Activated gamma-delta T cell treated with anti-CD3 and anti-CD28 coated beads, Interleukin-2, amount 50 U/mL, for 16 hours (primary cell): ENCODE results near the gene UBASH3A.

Experiments
- DNase-seq: peaks from one replicate; pipeline ENCODE4 v3.0.0-alpha.2; 2020; ENCODE audit warnings: low read depth

The UBASH3A gene, protein sequence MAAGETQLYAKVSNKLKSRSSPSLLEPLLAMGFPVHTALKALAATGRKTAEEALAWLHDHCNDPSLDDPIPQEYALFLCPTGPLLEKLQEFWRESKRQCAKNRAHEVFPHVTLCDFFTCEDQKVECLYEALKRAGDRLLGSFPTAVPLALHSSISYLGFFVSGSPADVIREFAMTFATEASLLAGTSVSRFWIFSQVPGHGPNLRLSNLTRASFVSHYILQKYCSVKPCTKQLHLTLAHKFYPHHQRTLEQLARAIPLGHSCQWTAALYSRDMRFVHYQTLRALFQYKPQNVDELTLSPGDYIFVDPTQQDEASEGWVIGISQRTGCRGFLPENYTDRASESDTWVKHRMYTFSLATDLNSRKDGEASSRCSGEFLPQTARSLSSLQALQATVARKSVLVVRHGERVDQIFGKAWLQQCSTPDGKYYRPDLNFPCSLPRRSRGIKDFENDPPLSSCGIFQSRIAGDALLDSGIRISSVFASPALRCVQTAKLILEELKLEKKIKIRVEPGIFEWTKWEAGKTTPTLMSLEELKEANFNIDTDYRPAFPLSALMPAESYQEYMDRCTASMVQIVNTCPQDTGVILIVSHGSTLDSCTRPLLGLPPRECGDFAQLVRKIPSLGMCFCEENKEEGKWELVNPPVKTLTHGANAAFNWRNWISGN

GRCh38 chr21:42403611-42404231 lies at the start of gene UBASH3A:
Gene UBASH3A (plus strand): TSS chr21:42403902. CDS start chr21:42403946, 44 bp downstream.
- DNase-seq = no peak

DNA sequence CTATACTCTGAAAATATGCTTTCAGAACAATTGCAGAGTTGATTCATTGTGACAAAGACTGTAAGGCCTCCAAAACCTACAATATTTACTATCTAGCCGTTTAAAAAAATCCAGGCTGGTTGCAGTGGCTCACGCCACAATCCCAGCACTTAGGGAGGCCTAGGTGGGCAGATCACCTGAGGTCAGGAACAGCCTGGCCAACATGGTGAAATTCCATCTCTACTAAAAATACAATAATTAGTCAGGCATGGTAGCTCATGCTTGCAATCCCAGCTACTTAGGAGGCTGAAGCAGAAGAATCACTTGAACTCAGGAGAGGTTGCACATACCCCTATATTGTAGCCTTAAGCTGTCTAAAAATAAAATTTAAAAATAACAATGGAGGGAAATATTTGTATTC lies 47.7 kb upstream of the UBASH3A start:
- DNase-seq = no peak

DNA sequence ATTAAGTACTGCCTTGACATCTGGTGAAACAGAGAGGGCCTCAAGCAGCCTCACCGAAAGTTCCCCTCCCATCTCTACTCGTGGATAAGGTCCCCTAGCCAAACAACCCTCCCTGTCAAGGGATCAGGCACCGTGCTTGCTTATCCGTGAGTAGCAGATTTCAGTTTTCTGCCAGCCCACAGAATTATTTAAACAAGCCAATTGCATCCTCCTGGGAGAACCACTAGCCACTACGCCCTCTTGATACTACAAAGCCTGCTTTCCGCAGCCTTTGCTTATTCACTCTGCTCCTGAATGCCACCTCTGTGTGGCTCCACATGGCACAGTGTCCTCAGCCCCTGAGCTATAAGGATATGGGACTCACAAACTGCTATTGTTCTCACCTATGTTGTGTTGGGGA lies 47.1 kb upstream of the UBASH3A start:
- DNase-seq = no peak

GRCh38 chr21:42357307-42357706 lies 46.4 kb upstream of the UBASH3A start:
- DNase-seq = no peak

- no peak for DNase-seq
These were observed 45.4 kb upstream of the UBASH3A start for GRCh38 chr21:42358261-42358660.

DNA sequence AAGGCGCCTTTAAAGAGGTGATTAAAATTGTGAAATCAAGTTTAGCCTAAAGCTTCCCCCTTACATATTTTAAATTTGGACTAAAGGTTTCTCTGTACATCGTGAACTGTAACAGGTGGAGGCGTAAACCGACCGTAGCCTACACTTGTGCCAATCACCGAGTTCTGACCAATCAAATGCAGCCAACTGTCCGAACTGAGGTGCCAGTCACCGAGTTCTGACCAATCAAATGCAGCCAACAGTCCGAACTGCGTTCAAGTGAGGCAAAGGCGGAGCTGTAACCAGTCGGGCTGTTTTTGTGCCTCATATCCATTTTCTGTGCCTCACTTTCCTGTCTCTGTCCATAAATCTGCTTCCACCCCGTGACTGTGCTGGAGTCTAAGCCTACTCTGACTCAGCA lies 44.8 kb upstream of the UBASH3A start:
- no peak for DNase-seq

DNA sequence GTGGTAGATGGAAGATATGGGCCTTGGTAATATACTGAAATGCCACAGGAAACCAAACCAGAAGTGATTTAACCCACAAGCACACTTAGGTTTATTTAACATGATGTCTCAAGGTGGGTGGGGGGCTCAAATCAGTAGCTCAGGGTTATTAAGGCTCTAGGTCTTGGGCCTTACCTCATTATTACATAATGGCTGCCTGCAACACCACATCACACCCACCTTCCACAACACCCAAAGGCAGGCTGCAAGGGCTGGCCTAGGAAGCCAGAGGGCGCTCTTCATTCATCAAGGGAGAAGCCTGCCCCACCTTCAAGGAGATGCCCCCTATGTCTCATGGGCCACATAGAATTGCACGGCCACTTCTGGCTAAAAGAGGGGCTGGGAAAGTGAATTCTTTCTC lies 43.4 kb upstream of the UBASH3A start:
- no peak for DNase-seq

DNA sequence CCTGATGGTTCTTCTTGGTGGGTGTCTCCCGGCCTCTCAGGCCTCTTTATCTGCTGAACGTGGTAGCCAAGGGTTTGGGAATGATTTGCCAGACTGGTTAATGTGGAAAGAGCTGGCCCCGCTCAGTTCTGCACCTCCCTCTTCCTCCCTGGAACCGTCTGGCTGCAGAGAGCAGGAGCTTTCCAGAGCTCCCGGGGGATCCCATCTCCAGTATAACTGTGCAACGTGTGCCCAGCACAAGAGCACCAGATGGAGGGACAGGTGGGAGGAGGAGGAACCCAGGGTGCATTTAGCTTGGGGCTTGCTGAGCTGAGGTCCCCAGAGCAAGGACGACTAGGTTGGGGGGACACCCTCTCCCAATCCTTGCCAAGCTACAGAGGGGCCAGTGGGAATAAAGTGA lies 42.4 kb upstream of the UBASH3A start:
- no peak for DNase-seq

- DNase-seq = no peak
These were observed 41.5 kb upstream of the UBASH3A start for GRCh38 chr21:42362198-42362597.

- no peak for DNase-seq
These were observed 41.0 kb upstream of the UBASH3A start for GRCh38 chr21:42362700-42363099.

DNA sequence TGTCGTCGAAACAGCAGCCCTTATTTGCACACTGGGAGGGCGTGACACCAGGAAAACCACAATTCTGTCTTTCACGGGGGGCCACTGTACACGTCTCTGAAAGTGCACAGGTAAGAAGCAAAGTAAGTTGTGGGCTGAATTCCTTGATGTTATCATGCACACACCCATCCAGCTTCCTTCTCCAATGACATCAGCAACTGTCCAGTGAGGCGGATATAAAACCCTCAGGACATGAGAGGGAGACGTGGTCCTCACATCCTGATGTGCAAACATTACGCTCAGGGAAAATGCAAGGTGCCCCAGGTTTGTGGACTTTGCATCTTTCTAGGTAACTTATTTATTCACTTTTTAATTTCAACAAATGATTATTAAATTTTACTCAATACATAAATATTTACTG lies 40.4 kb upstream of the UBASH3A start:
- no peak for DNase-seq

GRCh38 chr21:42364304-42364865 lies 39.3 kb upstream of the UBASH3A start:
- DNase-seq = no peak

DNA sequence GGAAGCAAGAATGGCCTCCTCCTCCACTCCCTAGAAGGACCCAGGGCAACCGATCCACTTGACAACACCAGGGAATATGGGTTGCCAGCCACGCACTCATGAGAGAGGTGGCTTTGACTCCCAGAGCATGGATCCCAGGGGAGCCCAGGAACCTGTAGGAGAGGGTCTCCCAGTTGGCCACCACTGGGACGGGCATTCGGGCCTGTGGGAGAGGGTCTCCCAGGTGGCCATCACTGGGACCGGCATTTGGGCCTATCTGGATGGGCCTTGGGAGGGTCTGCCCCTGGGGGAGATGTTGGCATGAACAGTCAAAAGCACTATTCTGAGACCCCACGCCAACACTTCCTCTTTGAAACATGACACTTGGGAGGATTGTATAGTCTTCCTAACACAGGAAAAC lies 37.9 kb upstream of the UBASH3A start:
- no peak for DNase-seq

DNA sequence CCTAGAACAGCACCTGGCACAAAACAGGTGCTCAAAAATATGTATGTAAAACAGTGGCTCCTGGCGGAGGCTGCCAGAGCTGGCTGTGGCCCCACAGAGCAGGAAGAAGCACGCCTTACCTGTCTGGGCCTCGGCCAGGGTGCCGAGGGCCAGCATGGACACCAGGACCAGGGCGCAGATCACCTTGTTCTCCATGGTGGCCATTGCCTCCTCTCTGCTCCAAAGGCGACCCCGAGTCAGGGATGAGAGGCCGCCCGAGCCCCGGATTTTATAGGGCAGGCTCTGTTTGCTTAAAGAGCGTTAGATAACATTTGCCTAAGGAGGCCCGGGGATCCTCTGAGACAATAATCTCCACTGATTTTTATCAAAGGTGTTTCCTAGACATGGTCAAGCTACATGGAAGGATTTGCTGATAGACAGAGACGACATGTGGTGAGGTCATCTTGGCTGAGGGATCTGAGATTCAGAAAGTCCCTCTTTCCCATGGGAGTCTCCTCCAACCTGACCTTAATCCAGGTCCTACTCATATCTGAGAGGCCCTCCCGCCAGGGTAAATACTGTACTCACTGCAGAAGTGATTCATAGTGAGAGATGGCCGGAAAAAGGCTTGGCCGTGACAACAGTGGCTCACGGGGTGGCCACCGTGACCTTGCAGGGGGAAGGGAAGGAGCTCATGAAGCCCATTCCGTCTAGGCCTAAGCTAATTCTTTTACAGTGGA lies 37.3 kb upstream of the UBASH3A start, which contains the start of gene TFF1:
TFF1 (minus strand) TSS at position 244 of the 719 bp plus-strand sequence; CDS start at position 204, 40 bp downstream.
- no peak for DNase-seq

DNA sequence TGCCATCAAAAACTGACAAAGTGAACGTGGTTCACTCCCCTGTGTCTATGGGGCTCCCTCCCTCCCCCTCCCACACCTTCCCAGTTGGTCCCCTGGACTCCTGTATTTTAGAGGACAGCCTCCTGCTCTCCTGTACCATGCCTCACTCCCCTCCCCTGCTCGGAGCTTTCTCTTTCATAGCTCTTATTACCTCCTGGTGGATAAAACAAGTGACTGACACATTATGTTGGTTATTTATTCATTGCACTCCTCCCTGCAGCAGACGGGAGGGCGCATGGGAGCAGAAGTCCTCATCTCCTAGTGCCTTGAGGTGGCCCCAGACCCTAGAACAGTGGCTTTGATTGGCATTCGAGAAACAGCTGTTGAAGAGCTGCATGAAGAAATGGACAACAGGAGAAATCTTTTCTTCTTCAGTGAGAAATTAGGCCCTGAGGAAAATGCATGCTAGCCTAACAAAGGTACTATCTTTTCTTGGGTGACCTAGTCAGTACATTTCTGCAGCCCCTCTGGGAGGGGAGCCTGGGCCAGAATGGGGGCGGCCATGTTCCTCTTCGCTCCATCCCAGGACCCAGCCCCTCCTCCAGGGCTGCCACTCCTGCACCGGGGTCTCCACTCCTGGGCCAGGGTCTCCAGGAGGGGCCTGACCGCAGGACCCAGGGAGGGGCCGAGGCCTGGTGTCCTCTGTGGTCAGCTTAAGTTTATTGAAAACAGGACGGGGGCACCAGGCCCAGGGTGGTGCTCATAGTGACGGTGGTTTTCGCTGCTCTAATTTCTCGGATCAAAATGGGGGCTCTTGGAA lies 36.1 kb upstream of the UBASH3A start:
- DNase-seq = no peak

DNA sequence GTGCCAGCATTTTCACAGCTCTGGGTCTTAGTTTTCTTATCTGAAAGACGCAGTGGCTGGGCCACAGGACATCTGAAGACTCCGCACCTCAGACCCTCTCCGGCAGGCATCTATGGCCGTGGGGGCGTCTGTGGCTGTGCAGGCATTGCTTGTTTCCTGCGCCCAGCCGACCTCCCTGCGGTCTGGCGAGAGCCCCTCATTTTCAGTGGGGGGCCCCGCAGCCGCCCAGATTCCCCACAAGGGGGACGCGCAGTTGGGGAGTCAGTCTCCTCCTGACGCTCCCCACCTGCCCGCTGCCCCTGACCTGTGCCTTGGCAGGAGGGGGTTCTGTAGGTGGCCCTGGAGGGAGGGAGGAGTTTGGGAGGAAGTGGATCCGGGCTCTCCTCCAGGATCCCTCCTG lies 33.9 kb upstream of the UBASH3A start:
- no peak for DNase-seq

- DNase-seq = no peak
These were observed 32.6 kb upstream of the UBASH3A start for GRCh38 chr21:42370894-42371654.

- no peak for DNase-seq
These were observed 30.4 kb upstream of the UBASH3A start for GRCh38 chr21:42373196-42373907.

DNA sequence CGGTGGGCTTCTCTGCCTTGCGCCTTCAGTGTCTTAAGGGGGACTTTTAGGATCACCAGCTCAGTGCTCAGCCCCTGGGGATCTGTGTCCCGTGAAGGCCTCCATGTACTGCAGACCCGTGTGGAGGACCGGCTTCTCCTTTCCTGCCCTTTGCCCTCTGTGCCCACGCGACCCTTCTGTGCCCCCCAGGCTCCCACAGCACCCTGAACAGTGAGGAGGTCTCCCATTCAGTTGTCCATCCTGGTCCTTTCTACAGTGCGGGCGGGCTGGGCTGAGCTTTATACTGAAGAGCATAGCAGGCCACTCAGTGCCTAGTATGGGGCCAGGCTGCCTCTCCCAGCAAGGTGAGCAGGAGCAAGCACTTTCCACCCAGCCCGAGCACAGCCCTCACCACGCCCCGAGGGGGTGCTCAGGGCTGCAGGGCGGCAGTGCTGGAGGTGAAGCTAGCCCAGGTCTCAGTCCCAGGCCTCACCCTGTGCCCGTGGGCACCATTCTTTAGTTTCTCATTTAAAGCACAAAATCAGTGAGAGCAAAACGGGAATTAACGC lies 29.7 kb upstream of the UBASH3A start:
- DNase-seq = no peak
